Smooth muscle cell (in vitro differentiated cells): ENCODE measurements around the gene PCDHA4. TPM values are rescaled to one million over a fixed set of nuclear protein-coding genes. Genes with fewer than 3 reads are reported as not detected.
"Not testable (repeated sequence)": the region's sequence is repeated elsewhere in the genome, so short reads cannot be mapped to it uniquely, and the experiment has no call there.

Source experiments
- DNase-seq: peaks from one replicate; lab custom pipeline; 2025; ENCODE audit not compliant: unreplicated experiment; lab: John Stamatoyannopoulos, UW
- H2AFZ ChIP-seq: fragments of 200-600 bp; sonication (generic); 2 replicates; pipeline ENCODE4 v1.6.0; 2016; ENCODE audit warnings: antibody characterized with exemption, low read depth, mild to moderate bottlenecking
- H3F3A ChIP-seq: fragments of 200-600 bp; sonication (generic); 2 replicates; pipeline ENCODE4 v1.6.0; 2017; ENCODE audit warnings: antibody characterized with exemption, low read depth
- H3K27ac ChIP-seq: fragments of 200-600 bp; sonication (generic); 2 replicates; pipeline ENCODE4 v1.5.1; 2016; ENCODE audit warnings: low read depth, mild to moderate bottlenecking
- H3K27me3 ChIP-seq: fragments of 200-600 bp; sonication (generic); 2 replicates; pipeline ENCODE4 v1.6.1; 2016; ENCODE audit warnings: low read depth, mild to moderate bottlenecking
- H3K36me3 ChIP-seq: fragments of 200-600 bp; sonication (generic); 2 replicates; pipeline ENCODE4 v1.5.1; 2016; ENCODE audit warnings: low read depth
- H3K4me1 ChIP-seq: fragments of 200-600 bp; sonication (generic); 2 replicates; pipeline ENCODE4 v1.5.1; 2016; ENCODE audit warnings: low read depth
- H3K4me2 ChIP-seq: fragments of 200-600 bp; sonication (generic); 2 replicates; pipeline ENCODE4 v1.6.0; 2016; ENCODE audit warnings: mild to moderate bottlenecking
- H3K4me3 ChIP-seq: fragments of 200-600 bp; sonication (generic); 2 replicates; pipeline ENCODE4 v1.5.1; 2016; ENCODE audit warnings: mild to moderate bottlenecking
- H3K79me2 ChIP-seq: fragments of 200-600 bp; sonication (generic); 2 replicates; pipeline ENCODE4 v1.6.0; 2016; ENCODE audit warnings: low read depth, mild to moderate bottlenecking
- H3K9ac ChIP-seq: fragments of 200-600 bp; sonication (generic); 2 replicates; pipeline ENCODE4 v1.6.0; 2016; ENCODE audit warnings: low read depth
- H3K9me3 ChIP-seq: fragments of 200-600 bp; sonication (generic); replicated peaks from 2 replicates; pipeline ENCODE4 v1.5.1; 2016; ENCODE audit warnings: low read depth
- H4K20me1 ChIP-seq: fragments of 200-600 bp; sonication (generic); 2 replicates; pipeline ENCODE4 v1.6.0; 2016; ENCODE audit warnings: low read depth
- WGBS: methylation state at CpG from one replicate; pipeline ENCODE4 v1.1.7; 2016; ENCODE audit warnings: low lambda C conversion rate; 5-methylcytosine and 5-hydroxymethylcytosine counted together
- polyA plus RNA-seq: library from polyadenylated mRNA; unstranded; fragments of >200 nt; fragmentation: Nextera tagmentation; extraction: Ambion mirVana; gene quantifications from 2 replicates; pipeline ENCODE4 v1.2.1, GENCODE V29; 2016
- total RNA-seq: library from RNA; depleted of rRNA; stranded (reverse); fragments of >200 nt; gene quantifications from 2 replicates; pipeline ENCODE4 v1.2.3, GENCODE V29; 2014
- TF ChIP-seq, protein P1 (sequence below): fragments of 200-600 bp; sonication (generic); IDR thresholded peaks from 2 replicates; pipeline ENCODE4 v1.5.1; 2017; ENCODE audit warnings: borderline replicate concordance, mild to moderate bottlenecking, antibody characterized with exemption; ENCODE audit not compliant: insufficient read depth, poor library complexity, severe bottlenecking

Gene PCDHA4
- total and polyA plus RNA-seq, 2 experiments from 2014 or later = 4.1 to 7.1 TPM

DNA sequence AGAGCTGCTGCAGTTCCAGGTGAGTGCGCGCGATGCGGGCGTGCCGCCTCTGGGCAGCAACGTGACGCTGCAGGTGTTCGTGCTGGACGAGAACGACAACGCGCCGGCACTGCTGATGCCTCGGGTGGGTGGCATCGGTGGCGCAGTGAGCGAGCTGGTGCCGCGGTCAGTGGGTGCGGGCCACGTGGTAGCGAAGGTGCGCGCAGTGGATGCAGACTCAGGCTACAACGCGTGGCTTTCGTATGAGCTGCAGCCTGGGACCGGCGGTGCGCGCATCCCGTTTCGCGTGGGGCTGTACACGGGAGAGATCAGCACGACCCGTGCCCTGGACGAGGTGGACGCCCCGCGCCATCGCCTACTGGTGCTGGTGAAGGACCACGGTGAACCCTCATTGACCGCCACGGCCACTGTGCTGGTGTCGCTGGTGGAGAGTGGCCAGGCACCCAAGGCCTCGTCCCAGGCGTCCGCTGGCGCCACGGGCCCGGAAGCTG, 4.0 kb upstream of the PCDHA4 start:
- Histone ChIP-seq H3K27ac (no peak overlapping the region), H3K36me3 (peaks cover 8% of the 10 kb centered on the region)
- DNase-seq = no peak

DNA sequence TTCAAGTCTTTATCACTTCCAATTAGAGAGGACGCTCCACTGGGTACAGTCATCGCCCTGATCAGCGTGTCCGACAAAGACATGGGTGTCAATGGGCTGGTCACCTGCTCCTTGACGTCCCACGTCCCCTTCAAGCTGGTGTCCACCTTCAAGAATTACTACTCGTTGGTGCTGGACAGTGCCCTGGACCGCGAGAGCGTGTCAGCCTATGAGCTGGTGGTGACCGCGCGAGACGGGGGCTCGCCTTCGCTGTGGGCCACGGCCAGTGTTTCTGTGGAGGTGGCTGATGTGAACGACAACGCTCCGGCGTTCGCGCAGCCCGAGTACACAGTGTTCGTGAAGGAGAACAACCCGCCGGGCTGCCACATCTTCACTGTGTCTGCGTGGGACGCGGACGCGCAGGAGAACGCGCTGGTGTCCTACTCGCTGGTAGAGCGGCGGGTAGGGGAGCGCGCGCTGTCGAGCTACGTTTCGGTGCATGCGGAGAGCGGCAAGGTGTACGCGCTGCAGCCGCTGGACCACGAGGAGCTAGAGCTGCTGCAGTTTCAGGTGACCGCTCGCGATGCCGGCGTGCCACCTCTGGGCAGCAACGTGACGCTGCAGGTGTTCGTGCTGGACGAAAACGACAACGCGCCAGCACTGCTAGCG, 1.5 kb downstream of the PCDHA4 start:
- H3K79me2 ChIP-seq, H3K9ac ChIP-seq, H2AFZ ChIP-seq, H3K36me3 ChIP-seq, DNase-seq, H3K4me2 ChIP-seq, H4K20me1 ChIP-seq, H3F3A ChIP-seq, H3K27ac ChIP-seq, H3K9me3 ChIP-seq, H3K27me3 ChIP-seq, H3K4me1 ChIP-seq: not testable (repeated sequence)
- peak overlapping the region; percentile 76 for H3K4me3 ChIP-seq
- 98% methylated on average over 62 of the region's 62 CpGs for WGBS

More for the DNA sequence above, 4.0 kb upstream of the PCDHA4 start:
- no peak overlapping the region for H3K4me2 ChIP-seq
- H3K4me3 ChIP-seq = no peak overlapping the region
- no peak overlapping the region for H3K9ac ChIP-seq
- H3K4me1 ChIP-seq = no peaks in the 10 kb centered on the region
- H4K20me1 ChIP-seq = no peaks in the 10 kb centered on the region
- H2AFZ ChIP-seq = no peak overlapping the region
- 98% methylated on average over 34 of the region's 53 CpGs for WGBS
- H3K27me3 ChIP-seq = no peaks in the 10 kb centered on the region
- TF ChIP-seq, protein P1, sequence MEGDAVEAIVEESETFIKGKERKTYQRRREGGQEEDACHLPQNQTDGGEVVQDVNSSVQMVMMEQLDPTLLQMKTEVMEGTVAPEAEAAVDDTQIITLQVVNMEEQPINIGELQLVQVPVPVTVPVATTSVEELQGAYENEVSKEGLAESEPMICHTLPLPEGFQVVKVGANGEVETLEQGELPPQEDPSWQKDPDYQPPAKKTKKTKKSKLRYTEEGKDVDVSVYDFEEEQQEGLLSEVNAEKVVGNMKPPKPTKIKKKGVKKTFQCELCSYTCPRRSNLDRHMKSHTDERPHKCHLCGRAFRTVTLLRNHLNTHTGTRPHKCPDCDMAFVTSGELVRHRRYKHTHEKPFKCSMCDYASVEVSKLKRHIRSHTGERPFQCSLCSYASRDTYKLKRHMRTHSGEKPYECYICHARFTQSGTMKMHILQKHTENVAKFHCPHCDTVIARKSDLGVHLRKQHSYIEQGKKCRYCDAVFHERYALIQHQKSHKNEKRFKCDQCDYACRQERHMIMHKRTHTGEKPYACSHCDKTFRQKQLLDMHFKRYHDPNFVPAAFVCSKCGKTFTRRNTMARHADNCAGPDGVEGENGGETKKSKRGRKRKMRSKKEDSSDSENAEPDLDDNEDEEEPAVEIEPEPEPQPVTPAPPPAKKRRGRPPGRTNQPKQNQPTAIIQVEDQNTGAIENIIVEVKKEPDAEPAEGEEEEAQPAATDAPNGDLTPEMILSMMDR = no peak
- H3F3A ChIP-seq = no peaks in the 10 kb centered on the region
- no peaks in the 10 kb centered on the region for H3K79me2 ChIP-seq
- peaks cover 7% of the 10 kb centered on the region for H3K9me3 ChIP-seq

- no peaks in the 10 kb centered on the region for H3K27me3 ChIP-seq
- no peak for DNase-seq
These were observed 2.0 kb downstream of the PCDHA4 start for GRCh38 chr5:140808889-140809291.

GRCh38 chr5:140821375-140822280, 14.8 kb downstream of the PCDHA4 start, which contains the start of gene PCDHA5:
Gene PCDHA5, plus strand, starts transcription at chr5:140821613.
- no peaks in the 10 kb centered on the region for H4K20me1 ChIP-seq
- no peaks in the 10 kb centered on the region for H3K79me2 ChIP-seq
- no peak within 1 kb of the TSS for H3K4me3 ChIP-seq
- no peak within 1 kb of the TSS for H3K9ac ChIP-seq
- H2AFZ ChIP-seq = no peak within 1 kb of the TSS
- H3F3A ChIP-seq = no peaks in the 10 kb centered on the region
- no peaks in the 10 kb centered on the region for H3K4me1 ChIP-seq
- DNase-seq = no peak
- H3K27me3 ChIP-seq = no peaks in the 10 kb centered on the region
- no peaks in the 10 kb centered on the region for H3K9me3 ChIP-seq
- H3K4me2 ChIP-seq = no peak within 1 kb of the TSS
- H3K27ac ChIP-seq = no peak within 1 kb of the TSS
- H3K36me3 ChIP-seq = no peaks in the 10 kb centered on the region
- 95% methylated on average over 39 of the region's 39 CpGs for WGBS
- TF ChIP-seq, protein P1 = no peak

More at GRCh38 chr5:140808889-140809291, 2.0 kb downstream of the PCDHA4 start:
- Histone ChIP-seq H3K9ac (no peak overlapping the region), H3K4me1 (no peaks in the 10 kb centered on the region), H3K4me2 (no peak overlapping the region), H3K27ac (no peak overlapping the region), H3F3A (no peaks in the 10 kb centered on the region), H3K4me3 (no peak overlapping the region), H3K79me2 (no peaks in the 10 kb centered on the region), H2AFZ (no peak overlapping the region), H4K20me1 (no peaks in the 10 kb centered on the region), H3K36me3 (no peaks in the 10 kb centered on the region), H3K9me3 (no peaks in the 10 kb centered on the region)
- TF ChIP-seq, protein P1 = no peak
- over 99% methylated on average over 40 of the region's 43 CpGs for WGBS
